Caco-2 (cell line): Measurements from ENCODE around the gene TMEM187. TPM values are rescaled to one million over a fixed set of nuclear protein-coding genes. Genes with fewer than 3 reads are reported as not detected.
"Not testable (repeated sequence)": the region's sequence is repeated elsewhere in the genome, so short reads cannot be mapped to it uniquely, and the experiment has no call there.

Experiments used
- BruUV-seq: library from RNA; stranded (reverse); fragments of 400-500 nt; replicated peaks from 2 replicates; lab custom pipeline; 2021; lab: Mats Ljungman, UMichigan
- CTCF ChIA-PET: fragments of 300-600 bp; sonication (Branson Sonifier 250); formaldehyde crosslinking; loops from one replicate; lab custom pipeline; 2022; ENCODE audit warnings: antibody characterized with exemption; lab: Charles Lee
- POLR2A ChIA-PET: fragments of 300-600 bp; sonication (Branson Sonifier 250); formaldehyde crosslinking; loops from one replicate; lab custom pipeline; 2022; ENCODE audit warnings: antibody characterized with exemption; lab: Charles Lee
- DNase-seq, 2 experiments: peaks; one replicate each; pipeline versions ENCODE4 v3.0.0 to v3.0.0-alpha.2; 2020 to 2022
- H3K27me3 ChIP-seq: replicated peaks from 2 replicates; pipeline ENCODE4 v1.6.0; 2011; ENCODE audit warnings: low read length; ENCODE audit not compliant: control insufficient read depth, insufficient read depth
- H3K36me3 ChIP-seq: 2 replicates; pipeline ENCODE4 v1.5.1; 2011; ENCODE audit warnings: low read length; ENCODE audit not compliant: control insufficient read depth, insufficient read depth
- H3K4me1 ChIP-seq: fragments of 250-450 bp; sonication (Bioruptor Pico); 2 replicates; pipeline ENCODE4 v1.5.1; 2020; ENCODE audit warnings: mild to moderate bottlenecking
- H3K4me3 ChIP-seq: 2 replicates; pipeline ENCODE4 v1.5.1; 2011; ENCODE audit warnings: low read depth, mild to moderate bottlenecking, control low read depth, low read length
- H3K9me3 ChIP-seq: fragments of 250-450 bp; sonication (Bioruptor Pico); 2 replicates; pipeline ENCODE4 v1.5.1; 2020; ENCODE audit warnings: mild to moderate bottlenecking, moderate library complexity
- H3K27ac Mint-ChIP-seq: one replicate; pipeline ENCODE4 v1.8.0; 2022; ENCODE audit warnings: mixed read lengths; ENCODE audit not compliant: unreplicated experiment
- H3K27me3 Mint-ChIP-seq: one replicate; pipeline ENCODE4 v1.8.0; 2022; ENCODE audit warnings: mixed read lengths; ENCODE audit not compliant: insufficient read depth, unreplicated experiment
- H3K36me3 Mint-ChIP-seq: one replicate; pipeline ENCODE4 v1.8.0; 2022; ENCODE audit warnings: mild to moderate bottlenecking, mixed read lengths; ENCODE audit not compliant: insufficient read depth, unreplicated experiment
- H3K4me1 Mint-ChIP-seq: one replicate; pipeline ENCODE4 v1.8.0; 2022; ENCODE audit warnings: low read depth, mixed read lengths; ENCODE audit not compliant: unreplicated experiment
- H3K4me3 Mint-ChIP-seq: one replicate; pipeline ENCODE4 v1.8.0; 2022; ENCODE audit warnings: mild to moderate bottlenecking, moderate library complexity, mixed read lengths; ENCODE audit not compliant: unreplicated experiment
- H3K9me3 Mint-ChIP-seq: one replicate; pipeline ENCODE4 v1.8.0; 2022; ENCODE audit warnings: mixed read lengths; ENCODE audit not compliant: unreplicated experiment
- intact Hi-C: fragments of 100-400 bp; cut with micrococcal nuclease; formaldehyde crosslinking; loops from one replicate; pipeline ENCODE4 v1.10.0; 2022; ENCODE audit not compliant: unreplicated experiment
- total RNA-seq: library from RNA; stranded (reverse); gene quantifications from 2 replicates; pipeline ENCODE4 v1.2.3, GENCODE V29; 2022
- TF ChIP-seq, protein P1 (sequence below), 2 experiments: fragments of 200-600 bp in 1 of 2; IDR thresholded peaks; 1 replicate in 1 of 2; 2 replicates in 1 of 2; pipeline versions ENCODE4 v1.5.1 to v1.8.0; 2011 to 2022; ENCODE audit warnings: antibody characterized with exemption in 1 of 2, control low read depth in 1 of 2, inconsistent platforms in 1 of 2, low read depth in 1 of 2, low read length in 1 of 2, mild to moderate bottlenecking in 1 of 2, moderate library complexity in 1 of 2; ENCODE audit not compliant: insufficient read depth in 1 of 2, severe bottlenecking in 1 of 2, unreplicated experiment in 1 of 2

TMEM187 gene
- total RNA-seq, 1 experiment from 2014 or later, result 4.9 TPM

GRCh38 chrX:153993978-153994377 lies 21.4 kb downstream of the TMEM187 start:
- POLR2A ChIA-PET, result no interaction called here
- no TSS peak for BruUV-seq
- H3K4me3 Mint-ChIP-seq, result no peak overlapping the region

DNA sequence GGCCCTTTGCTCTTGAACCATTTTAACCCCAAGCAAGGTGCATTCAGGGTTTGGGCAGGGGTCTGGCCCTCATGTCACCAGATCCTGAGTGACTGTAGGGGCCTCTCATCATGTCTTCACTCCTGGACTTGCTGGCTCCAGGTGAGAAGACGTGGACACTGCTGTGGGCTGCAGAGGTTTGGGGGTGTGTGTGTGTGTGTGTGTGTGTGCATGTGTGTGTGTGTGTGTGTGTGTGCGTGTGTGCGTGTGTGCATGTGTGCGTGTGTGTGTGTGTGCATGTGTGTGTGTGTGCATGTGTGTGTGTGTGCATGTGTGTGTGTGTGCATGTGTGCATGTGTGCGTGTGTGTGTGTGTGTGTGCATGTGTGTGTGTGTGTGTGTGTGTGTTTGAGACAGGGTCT lies 21.8 kb downstream of the TMEM187 start:
- H3K4me1 Mint-ChIP-seq, H3K9me3 Mint-ChIP-seq, BruUV-seq: not testable (repeated sequence)

More at GRCh38 chrX:153993978-153994377, 21.4 kb downstream of the TMEM187 start:
- intact Hi-C loops, result no loop called here
- no peaks in the 10 kb centered on the region for H3K36me3 ChIP-seq
- no peaks in the 10 kb centered on the region for H3K9me3 Mint-ChIP-seq
- no peak overlapping the region for H3K27ac Mint-ChIP-seq
- no peaks in the 10 kb centered on the region for H3K4me1 Mint-ChIP-seq
- DNase-seq, result no peak
- no peaks in the 10 kb centered on the region for H3K9me3 ChIP-seq
- no peak overlapping the region for H3K4me3 ChIP-seq
- CTCF ChIA-PET, result no interaction called here
- TF ChIP-seq, protein P1, sequence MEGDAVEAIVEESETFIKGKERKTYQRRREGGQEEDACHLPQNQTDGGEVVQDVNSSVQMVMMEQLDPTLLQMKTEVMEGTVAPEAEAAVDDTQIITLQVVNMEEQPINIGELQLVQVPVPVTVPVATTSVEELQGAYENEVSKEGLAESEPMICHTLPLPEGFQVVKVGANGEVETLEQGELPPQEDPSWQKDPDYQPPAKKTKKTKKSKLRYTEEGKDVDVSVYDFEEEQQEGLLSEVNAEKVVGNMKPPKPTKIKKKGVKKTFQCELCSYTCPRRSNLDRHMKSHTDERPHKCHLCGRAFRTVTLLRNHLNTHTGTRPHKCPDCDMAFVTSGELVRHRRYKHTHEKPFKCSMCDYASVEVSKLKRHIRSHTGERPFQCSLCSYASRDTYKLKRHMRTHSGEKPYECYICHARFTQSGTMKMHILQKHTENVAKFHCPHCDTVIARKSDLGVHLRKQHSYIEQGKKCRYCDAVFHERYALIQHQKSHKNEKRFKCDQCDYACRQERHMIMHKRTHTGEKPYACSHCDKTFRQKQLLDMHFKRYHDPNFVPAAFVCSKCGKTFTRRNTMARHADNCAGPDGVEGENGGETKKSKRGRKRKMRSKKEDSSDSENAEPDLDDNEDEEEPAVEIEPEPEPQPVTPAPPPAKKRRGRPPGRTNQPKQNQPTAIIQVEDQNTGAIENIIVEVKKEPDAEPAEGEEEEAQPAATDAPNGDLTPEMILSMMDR (IDR thresholded peaks at IDR 0.05; ENCODE audit: insufficient read depth in 1 of 2, low read depth in 1 of 2, low read length in 1 of 2, severe bottlenecking in 1 of 2, unreplicated experiment in 1 of 2), result no peak
- no peaks in the 10 kb centered on the region for H3K27me3 ChIP-seq
- H3K27me3 Mint-ChIP-seq, result no peaks in the 10 kb centered on the region
- H3K4me1 ChIP-seq, result no peaks in the 10 kb centered on the region
- no peaks in the 10 kb centered on the region for H3K36me3 Mint-ChIP-seq

GRCh38 chrX:153995504-153995903 lies 22.9 kb downstream of the TMEM187 start:
- CTCF ChIA-PET, result no interaction called here
- no peaks in the 10 kb centered on the region for H3K9me3 Mint-ChIP-seq

More for the DNA sequence above, 21.8 kb downstream of the TMEM187 start:
- H3K4me3 ChIP-seq, DNase-seq, H3K27ac Mint-ChIP-seq, CTCF ChIA-PET, H3K4me3 Mint-ChIP-seq, H3K27me3 ChIP-seq, H3K27me3 Mint-ChIP-seq, POLR2A ChIA-PET, H3K4me1 ChIP-seq, H3K36me3 Mint-ChIP-seq, intact Hi-C loops, H3K36me3 ChIP-seq, H3K9me3 ChIP-seq: not testable (repeated sequence)

More at GRCh38 chrX:153995504-153995903, 22.9 kb downstream of the TMEM187 start:
- no peaks in the 10 kb centered on the region for H3K27me3 Mint-ChIP-seq
- no peak overlapping the region for H3K4me3 Mint-ChIP-seq
- Histone ChIP-seq H3K36me3 (no peaks in the 10 kb centered on the region), H3K27me3 (no peaks in the 10 kb centered on the region), H3K9me3 (no peaks in the 10 kb centered on the region), H3K4me3 (no peak overlapping the region), H3K4me1 (no peaks in the 10 kb centered on the region)
- no peak overlapping the region for H3K27ac Mint-ChIP-seq
- H3K36me3 Mint-ChIP-seq, result no peaks in the 10 kb centered on the region
- no TSS peak for BruUV-seq
- DNase-seq, result no peak
- POLR2A ChIA-PET, result no interaction called here
- H3K4me1 Mint-ChIP-seq, result no peaks in the 10 kb centered on the region
- intact Hi-C loops, result no loop called here
- TF ChIP-seq, protein P1 (IDR thresholded peaks at IDR 0.05; ENCODE audit: insufficient read depth in 1 of 2, low read depth in 1 of 2, low read length in 1 of 2, severe bottlenecking in 1 of 2, unreplicated experiment in 1 of 2), result no peak
